ENCODE data around the gene ANKRD61. TPM values are rescaled to one million over a fixed set of nuclear protein-coding genes. Genes with fewer than 3 reads are reported as not detected.
"Not testable (repeated sequence)": the region's sequence is repeated elsewhere in the genome, so short reads cannot be mapped to it uniquely, and the experiment has no call there.

ANKRD61 gene
- total and polyA plus RNA-seq, 5 donors from 2014 or later = 0.15 to 0.53 (median 0.32) TPM; not detected in 2

DNA sequence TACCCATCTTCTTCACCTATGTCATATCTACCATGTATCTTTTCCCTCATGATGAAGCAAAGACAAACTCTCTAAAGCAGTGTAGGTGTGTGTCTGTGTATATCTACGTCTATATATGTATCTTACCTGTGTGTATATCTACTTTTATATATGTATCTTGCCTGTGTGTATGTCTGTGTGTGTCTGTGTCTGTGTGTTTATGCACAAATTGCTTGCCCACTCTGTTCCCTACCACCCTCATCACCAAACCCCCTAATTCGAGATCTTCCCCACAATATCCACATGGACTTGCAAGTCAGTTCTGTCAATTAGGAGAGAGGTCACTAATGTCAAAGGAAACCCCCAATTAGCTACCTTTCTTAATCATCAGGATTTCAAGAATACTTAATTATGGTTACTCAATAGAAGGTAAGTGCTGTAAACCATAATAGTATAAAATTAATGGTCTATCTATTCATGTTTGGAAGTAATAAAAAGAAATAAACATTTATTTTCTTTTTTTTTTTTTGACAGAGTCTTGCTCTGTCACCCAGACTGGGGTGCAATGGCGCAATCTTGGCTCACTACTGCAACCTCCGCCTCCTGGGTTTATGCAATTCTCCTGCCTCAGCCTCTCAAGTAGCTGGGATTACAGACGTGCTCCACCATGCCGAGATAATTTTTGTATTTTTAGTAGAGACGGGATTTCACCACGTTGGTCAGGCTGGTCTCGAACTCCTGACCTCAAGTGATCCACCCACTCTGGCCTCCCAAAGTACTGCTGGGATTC lies 43.6 kb downstream of the ANKRD61 start:
- Histone ChIP-seq H3K4me3 (ENCODE audit: low read depth, low read length) (no peak overlapping the region), H3K27ac (ENCODE audit: insufficient read depth, low read length, poor library complexity, severe bottlenecking) (no peak overlapping the region), H3K36me3 (ENCODE audit: control insufficient read depth, insufficient read depth, low read length) (no peaks in the 10 kb centered on the region), H3K9me3 (ENCODE audit: control insufficient read depth in 2 of 2, low read length in 2 of 2) (no peaks in the 10 kb centered on the region), H3K4me1 (ENCODE audit: control insufficient read depth, insufficient read depth, low read length, poor library complexity, severe bottlenecking) (no peaks in the 10 kb centered on the region), H3K27me3 (ENCODE audit: control insufficient read depth, insufficient read depth, low read length) (no peaks in the 10 kb centered on the region)
- no peak for ATAC-seq (ENCODE audit: low read depth in 2 of 2)
- Mint-ChIP-seq H3K27ac (no peak overlapping the region), H3K36me3 (no peaks in the 10 kb centered on the region), H3K27me3 (no peaks in the 10 kb centered on the region), H3K4me1 (peaks cover 0 to 3% (median 0%) of the 10 kb centered on the region in 4 donors), H3K9me3 (no peaks in the 10 kb centered on the region), H3K4me3 (peak overlapping the region in 1 of 4 donors; percentile 50)
- DNase-seq = no peak

DNA sequence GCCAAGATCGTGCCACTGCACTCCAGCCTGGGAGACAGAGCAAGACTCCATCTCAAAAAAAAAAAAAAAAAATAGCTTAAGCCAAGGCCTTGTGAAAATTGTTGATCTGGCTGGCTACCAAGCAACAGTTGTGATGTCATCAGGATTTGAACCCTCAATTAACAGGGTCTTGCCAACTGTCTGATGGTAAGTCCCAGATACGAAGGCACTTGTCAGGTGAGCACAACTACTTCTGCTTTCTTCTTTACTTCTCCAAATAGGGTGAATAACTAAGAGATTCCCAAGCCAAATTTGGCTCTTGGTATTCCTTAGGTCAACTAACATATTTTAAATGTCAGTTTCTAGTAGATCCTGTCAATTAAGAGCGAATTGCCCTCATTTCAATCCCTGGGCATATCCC lies 47.4 kb downstream of the ANKRD61 start:
- DNase-seq (no peak), ATAC-seq (ENCODE audit: low read depth in 2 of 2) (no peak)
- Mint-ChIP-seq H3K4me3 (peak overlapping the region in 1 of 4 donors; percentile 32), H3K36me3 (no peaks in the 10 kb centered on the region), H3K4me1 (peaks cover 2 to 17% (median 11%) of the 10 kb centered on the region in 4 donors), H3K27ac (no peak overlapping the region), H3K9me3 (no peaks in the 10 kb centered on the region), H3K27me3 (no peaks in the 10 kb centered on the region)
- H3K27me3 ChIP-seq (ENCODE audit: control insufficient read depth, insufficient read depth, low read length) = no peaks in the 10 kb centered on the region
- H3K27ac ChIP-seq (ENCODE audit: insufficient read depth, low read length, poor library complexity, severe bottlenecking) = no peak overlapping the region
- H3K9me3 ChIP-seq (ENCODE audit: control insufficient read depth in 2 of 2, low read length in 2 of 2) = no peaks in the 10 kb centered on the region
- H3K36me3 ChIP-seq (ENCODE audit: control insufficient read depth, insufficient read depth, low read length) = no peaks in the 10 kb centered on the region
- H3K4me3 ChIP-seq (ENCODE audit: low read depth, low read length) = no peak overlapping the region
- peaks cover 9% of the 10 kb centered on the region for H3K4me1 ChIP-seq (ENCODE audit: control insufficient read depth, insufficient read depth, low read length, poor library complexity, severe bottlenecking)

DNA sequence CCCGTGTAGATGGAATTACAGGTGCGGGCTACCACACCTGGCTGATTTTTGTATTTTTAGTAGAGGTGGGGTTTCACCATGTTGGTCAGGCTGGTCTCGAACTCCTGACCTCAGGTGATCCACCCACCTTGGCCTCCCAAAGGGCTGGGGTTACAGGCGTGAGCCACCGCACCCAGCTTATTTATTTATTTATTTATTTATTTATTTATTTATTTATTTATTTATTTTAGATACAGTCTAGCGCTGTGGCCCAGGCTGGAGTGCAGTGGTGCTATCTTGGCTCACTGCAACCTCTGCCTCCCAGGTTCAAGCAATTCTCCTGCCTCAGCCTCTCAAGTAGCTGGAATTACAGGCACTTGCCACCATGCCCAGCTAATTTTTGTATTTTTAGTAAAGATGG lies 51.9 kb downstream of the ANKRD61 start:
- H3K36me3 Mint-ChIP-seq; H3K27me3 Mint-ChIP-seq; H3K27ac ChIP-seq (ENCODE audit: insufficient read depth, low read length, poor library complexity, severe bottlenecking); H3K36me3 ChIP-seq (ENCODE audit: control insufficient read depth, insufficient read depth, low read length); H3K9me3 ChIP-seq (ENCODE audit: control insufficient read depth in 2 of 2, low read length in 2 of 2); H3K27me3 ChIP-seq (ENCODE audit: control insufficient read depth, insufficient read depth, low read length); ATAC-seq (ENCODE audit: low read depth in 2 of 2); H3K4me1 ChIP-seq (ENCODE audit: control insufficient read depth, insufficient read depth, low read length, poor library complexity, severe bottlenecking); DNase-seq; H3K27ac Mint-ChIP-seq; H3K9me3 Mint-ChIP-seq; H3K4me3 ChIP-seq (ENCODE audit: low read depth, low read length): not testable (repeated sequence)
- Mint-ChIP-seq H3K4me1 (peaks cover 2 to 17% (median 11%) of the 10 kb centered on the region in 4 donors), H3K4me3 (peak overlapping the region in 2 of 4 donors; percentile 77 to 80)

Other genes starting within 250 kb of the ANKRD61 start
- 74.2 TPM for gene RNF216, start 249.7 kb upstream of the ANKRD61 start, total RNA-seq
- gene RNF216, start 249.7 kb upstream of the ANKRD61 start, polyA plus RNA-seq = 10 to 100 TPM; 17.7 to 26.7 (median 21.8) TPM
- gene OCM, start 150.6 kb upstream of the ANKRD61 start, total RNA-seq = 5.7 TPM
- gene OCM, start 150.6 kb upstream of the ANKRD61 start, polyA plus RNA-seq = 1 to 10 TPM; 1.2 to 3.9 (median 2.5) TPM
- 90.2 TPM for gene CCZ1, start 132.6 kb upstream of the ANKRD61 start, total RNA-seq
- 100 to 1,000 TPM in 1 of 4 donors, 10 to 100 TPM in 3; 44.8 to 105 (median 71.8) TPM for gene CCZ1, start 132.6 kb upstream of the ANKRD61 start, polyA plus RNA-seq
- not detected for gene RSPH10B, start 60.7 kb upstream of the ANKRD61 start, total RNA-seq
- not detected for gene RSPH10B, start 60.7 kb upstream of the ANKRD61 start, polyA plus RNA-seq
- 13.4 TPM for gene PMS2, start 22.3 kb upstream of the ANKRD61 start, total RNA-seq
- gene PMS2, start 22.3 kb upstream of the ANKRD61 start, polyA plus RNA-seq = 10 to 100 TPM in 1 of 4 donors, 1 to 10 TPM in 3; 7.1 to 13.3 (median 8.6) TPM
- 9.6 TPM for gene AIMP2, start 22.1 kb upstream of the ANKRD61 start, total RNA-seq
- 10 to 100 TPM; 20.3 to 36.1 (median 27.9) TPM for gene AIMP2, start 22.1 kb upstream of the ANKRD61 start, polyA plus RNA-seq
- gene EIF2AK1, start 27.8 kb downstream of the ANKRD61 start, total RNA-seq = 65.1 TPM
- gene EIF2AK1, start 27.8 kb downstream of the ANKRD61 start, polyA plus RNA-seq = 10 to 100 TPM; 72.3 to 86.5 (median 78.4) TPM
- 45.3 TPM for gene USP42, start 73.6 kb downstream of the ANKRD61 start, total RNA-seq
- 1 to 10 TPM; 3.9 to 9.0 (median 8.2) TPM for gene USP42, start 73.6 kb downstream of the ANKRD61 start, polyA plus RNA-seq
- gene CYTH3, start 241.2 kb downstream of the ANKRD61 start, total RNA-seq = 14.3 TPM
- gene CYTH3, start 241.2 kb downstream of the ANKRD61 start, polyA plus RNA-seq = 1 to 10 TPM; 1.4 to 4.0 (median 3.3) TPM